ENCODE data around the gene CCDC157. TPM values are rescaled to one million over a fixed set of nuclear protein-coding genes. Genes with fewer than 3 reads are reported as not detected.

Gene CCDC157
- total and polyA plus RNA-seq, 2 donors (not counting 1 experiment from before 2014, with no cell fraction given) = 3.6 to 6.4 TPM

- POLR2A ChIA-PET = no interaction called here
- intact Hi-C loops (cut with micrococcal nuclease) = no loop called here
These were observed 15.2 kb downstream of the CCDC157 start for GRCh38 chr22:30371981-30372380.

GRCh38 chr22:30372915-30373314, 16.1 kb downstream of the CCDC157 start:
- no peak for ATAC-seq (ENCODE audit: low read depth)
- POLR2A ChIA-PET = no interaction called here
- no peaks in the 10 kb centered on the region for H3K27me3 Mint-ChIP-seq

More at GRCh38 chr22:30371981-30372380, 15.2 kb downstream of the CCDC157 start:
- Histone ChIP-seq H3K79me2 (ENCODE audit: control insufficient read depth, insufficient read depth, low read length) (no peaks in the 10 kb centered on the region), H3K9me3 (ENCODE audit: control extremely low read depth in 1 of 3, control insufficient read depth in 2 of 3, insufficient read depth in 1 of 3, low read length in 2 of 3) (no peaks in the 10 kb centered on the region), H3K27ac (ENCODE audit: low read length in 2 of 2) (no peak overlapping the region), H3K9ac (ENCODE audit: low read length) (no peak overlapping the region), H3K4me1 (ENCODE audit: control insufficient read depth in 2 of 2, insufficient read depth in 2 of 2, low read length in 2 of 2) (no peaks in the 10 kb centered on the region), H4K20me1 (ENCODE audit: control insufficient read depth, insufficient read depth, low read length, poor library complexity, severe bottlenecking) (no peaks in the 10 kb centered on the region), H2AFZ (ENCODE audit: insufficient read depth, low read depth, low read length, poor library complexity, severe bottlenecking) (no peak overlapping the region), H3K36me3 (replicated peaks in 1 of 2; ENCODE audit: control extremely low read depth in 1 of 2, control insufficient read depth in 1 of 2, extremely low read depth in 1 of 2, insufficient read depth in 2 of 2, low read length in 1 of 2) (no peaks in the 10 kb centered on the region), H3K4me2 (replicated peaks; ENCODE audit: low read depth, low read length, poor library complexity, severe bottlenecking) (no peak overlapping the region), H3K4me3 (ENCODE audit: control extremely low read depth in 1 of 5, extremely low read depth in 1 of 5, insufficient read depth in 1 of 5, low read depth in 2 of 5, low read length in 4 of 5) (no peak overlapping the region), H3K27me3 (replicated peaks in 1 of 4; ENCODE audit: control extremely low read depth in 1 of 4, control insufficient read depth in 3 of 4, insufficient read depth in 4 of 4, low read length in 3 of 4) (no peaks in the 10 kb centered on the region)
- Mint-ChIP-seq H3K4me1 (no peaks in the 10 kb centered on the region), H3K27ac (no peak overlapping the region), H3K27me3 (no peaks in the 10 kb centered on the region), H3K9me3 (ENCODE audit: insufficient read depth) (no peaks in the 10 kb centered on the region), H3K4me3 (no peak overlapping the region)
- CTCF ChIA-PET = no interaction called here
- DNase-seq (no peak), ATAC-seq (ENCODE audit: low read depth) (no peak)
- TF ChIP-seq CTCF (IDR thresholded peaks at IDR 0.05) (no peak), EZH2 (IDR thresholded peaks at IDR 0.05; ENCODE audit: borderline replicate concordance, insufficient read depth, low read depth, low read length, poor library complexity, severe bottlenecking) (no peak)
- 96% methylated on average over 11 of the region's 13 CpGs for WGBS (ENCODE audit: insufficient coverage)

More at GRCh38 chr22:30372915-30373314, 16.1 kb downstream of the CCDC157 start:
- H3K4me2 ChIP-seq (replicated peaks; ENCODE audit: low read depth, low read length, poor library complexity, severe bottlenecking) = no peak overlapping the region
- no peaks in the 10 kb centered on the region for H3K36me3 ChIP-seq (replicated peaks in 1 of 2; ENCODE audit: control extremely low read depth in 1 of 2, control insufficient read depth in 1 of 2, extremely low read depth in 1 of 2, insufficient read depth in 2 of 2, low read length in 1 of 2)
- no peaks in the 10 kb centered on the region for H3K27me3 ChIP-seq (replicated peaks in 1 of 4; ENCODE audit: control extremely low read depth in 1 of 4, control insufficient read depth in 3 of 4, insufficient read depth in 4 of 4, low read length in 3 of 4)
- no peaks in the 10 kb centered on the region for H3K79me2 ChIP-seq (ENCODE audit: control insufficient read depth, insufficient read depth, low read length)
- no peaks in the 10 kb centered on the region for H3K9me3 ChIP-seq (ENCODE audit: control extremely low read depth in 1 of 3, control insufficient read depth in 2 of 3, insufficient read depth in 1 of 3, low read length in 2 of 3)
- Mint-ChIP-seq H3K27ac (no peak overlapping the region), H3K9me3 (ENCODE audit: insufficient read depth) (no peaks in the 10 kb centered on the region), H3K4me3 (no peak overlapping the region), H3K4me1 (no peaks in the 10 kb centered on the region)
- no peak overlapping the region for H3K4me3 ChIP-seq (ENCODE audit: control extremely low read depth in 1 of 5, extremely low read depth in 1 of 5, insufficient read depth in 1 of 5, low read depth in 2 of 5, low read length in 4 of 5)
- no peak overlapping the region for H3K27ac ChIP-seq (ENCODE audit: low read length in 2 of 2)
- H4K20me1 ChIP-seq (ENCODE audit: control insufficient read depth, insufficient read depth, low read length, poor library complexity, severe bottlenecking) = no peaks in the 10 kb centered on the region
- H3K9ac ChIP-seq (ENCODE audit: low read length) = no peak overlapping the region
- intact Hi-C loops (cut with micrococcal nuclease) = no loop called here
- DNase-seq = no peak
- WGBS (ENCODE audit: insufficient coverage) = 87% methylated on average over 5 of the region's 8 CpGs
- H3K4me1 ChIP-seq (ENCODE audit: control insufficient read depth in 2 of 2, insufficient read depth in 2 of 2, low read length in 2 of 2) = no peaks in the 10 kb centered on the region
- CTCF ChIA-PET = interaction anchor here (2.7 kb wide), 1 partner anchor 85 kb away, joined by 8 read pairs; no protein-coding TSS in a partner anchor
- no peak for TF ChIP-seq EZH2 (IDR thresholded peaks at IDR 0.05; ENCODE audit: borderline replicate concordance, insufficient read depth, low read depth, low read length, poor library complexity, severe bottlenecking)
- no peak for TF ChIP-seq CTCF (IDR thresholded peaks at IDR 0.05)
- no peak overlapping the region for H2AFZ ChIP-seq (ENCODE audit: insufficient read depth, low read depth, low read length, poor library complexity, severe bottlenecking)

Data from B cell (primary cell).